KG1 (cell line): ENCODE data around the gene RBFOX1.

Experiments
- DNase-seq: peaks from one replicate; lab custom pipeline; 2025; lab: John Stamatoyannopoulos, UW

Gene RBFOX1

GRCh38 chr16:7689234-7689633, 356.6 kb downstream of the RBFOX1 start:
- no peak for DNase-seq

DNA sequence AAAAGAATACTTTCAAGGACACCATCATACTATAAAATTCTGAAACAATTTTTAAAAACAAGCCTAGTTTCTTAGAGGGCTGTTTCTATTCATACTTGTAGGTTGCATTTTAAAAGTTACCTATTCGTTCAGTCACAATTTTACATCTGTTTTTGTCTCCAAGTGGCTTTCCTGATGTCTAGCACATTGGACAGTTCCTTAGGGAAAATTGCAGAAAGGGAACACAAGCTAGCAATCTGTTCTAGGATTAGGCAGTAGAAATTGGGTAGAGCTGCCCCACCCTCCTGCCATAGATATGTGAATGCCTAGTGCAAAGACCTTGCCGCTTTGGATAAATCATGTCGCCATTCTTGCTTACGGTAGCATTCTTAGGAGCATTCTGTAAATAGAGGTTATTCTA, 358.9 kb downstream of the RBFOX1 start:
- no peak for DNase-seq

- DNase-seq, result no peak
Measured at GRCh38 chr16:7703672-7704071, 371.0 kb downstream of the RBFOX1 start.

- DNase-seq, result no peak
Measured at GRCh38 chr16:7705885-7706284, 373.2 kb downstream of the RBFOX1 start.

GRCh38 chr16:7709186-7709585, 376.5 kb downstream of the RBFOX1 start:
- DNase-seq, result no peak

DNA sequence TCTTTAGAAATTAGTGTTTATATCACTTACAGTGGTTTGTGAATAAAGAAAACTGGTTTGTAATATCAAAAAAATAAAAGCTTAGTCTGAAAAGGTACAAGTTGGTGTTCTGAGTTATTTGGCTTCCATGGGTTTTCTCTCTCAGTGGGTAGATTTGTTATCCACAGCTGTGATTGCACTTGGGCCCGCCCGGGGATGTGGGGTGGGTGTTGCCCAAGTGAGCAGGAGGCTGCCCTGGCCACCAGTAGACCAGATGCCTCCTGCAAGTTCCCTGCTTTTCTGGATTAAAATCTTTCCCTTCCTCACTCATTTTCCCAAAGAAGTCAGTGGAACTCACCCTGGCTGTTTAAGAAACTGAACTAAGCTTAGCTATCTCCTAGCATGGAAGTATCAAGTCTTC, 380.6 kb downstream of the RBFOX1 start:
- no peak for DNase-seq

DNA sequence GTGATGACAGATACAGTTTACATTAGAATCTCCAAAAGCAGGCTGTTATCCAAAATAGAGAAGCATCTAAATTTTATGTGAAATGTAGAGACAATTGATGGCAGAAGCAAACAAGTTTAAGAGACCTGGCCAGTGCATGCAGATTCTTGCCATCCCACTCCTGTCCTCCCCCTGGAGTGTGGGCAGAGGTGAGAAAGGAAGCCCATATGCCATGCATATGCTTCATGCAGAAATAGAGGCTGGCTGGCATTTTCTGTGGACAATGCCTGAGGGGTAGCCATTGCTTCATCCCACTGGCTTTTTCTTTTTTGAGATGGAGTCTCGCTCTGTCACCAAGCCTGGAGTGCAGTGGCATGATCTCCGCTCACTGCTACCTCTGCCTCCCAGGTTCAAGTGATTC, 382.1 kb downstream of the RBFOX1 start:
- DNase-seq, result no peak

DNA sequence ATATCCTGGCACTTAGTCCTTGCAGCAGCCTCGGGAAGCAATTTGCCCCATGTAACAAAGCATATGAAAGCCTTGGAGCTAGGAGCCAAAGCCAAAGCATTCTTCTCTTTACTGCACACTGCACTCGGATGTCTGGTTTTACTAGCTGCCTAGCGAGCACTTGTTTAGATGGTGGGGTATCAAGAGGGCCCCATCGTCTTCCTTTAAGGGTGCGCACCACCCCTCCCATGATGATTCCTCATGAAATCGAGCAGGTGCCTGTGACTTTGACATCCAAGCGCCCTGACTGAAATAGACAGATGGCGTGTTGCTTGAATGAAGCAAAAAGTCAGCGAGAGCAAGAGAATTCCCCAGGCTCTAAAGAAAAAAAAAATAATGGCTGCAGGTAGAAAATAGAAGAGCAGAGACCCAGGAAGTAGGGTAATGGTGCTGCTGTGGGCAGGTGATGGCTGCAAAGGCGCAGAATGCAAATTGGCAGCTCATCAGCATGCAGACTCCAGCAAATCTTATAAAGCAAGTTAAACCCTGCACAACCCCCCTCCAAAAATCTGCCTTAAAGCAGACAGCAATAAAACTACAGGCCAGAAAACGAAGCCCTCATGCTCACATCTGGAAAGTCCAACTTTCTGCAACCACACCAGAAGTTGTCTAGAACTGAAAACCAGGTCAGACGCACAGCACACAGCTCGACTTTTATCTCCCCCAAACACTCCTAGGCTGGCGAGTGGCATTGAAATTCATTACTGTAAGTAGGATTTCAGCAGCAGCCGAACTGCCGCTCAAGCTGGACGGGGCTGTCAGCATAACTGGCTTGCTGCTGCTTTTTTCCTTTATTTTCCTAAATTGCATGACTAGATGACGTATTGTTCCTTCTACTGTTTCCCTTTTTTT, 384.3 kb downstream of the RBFOX1 start:
- no peak for DNase-seq

DNA sequence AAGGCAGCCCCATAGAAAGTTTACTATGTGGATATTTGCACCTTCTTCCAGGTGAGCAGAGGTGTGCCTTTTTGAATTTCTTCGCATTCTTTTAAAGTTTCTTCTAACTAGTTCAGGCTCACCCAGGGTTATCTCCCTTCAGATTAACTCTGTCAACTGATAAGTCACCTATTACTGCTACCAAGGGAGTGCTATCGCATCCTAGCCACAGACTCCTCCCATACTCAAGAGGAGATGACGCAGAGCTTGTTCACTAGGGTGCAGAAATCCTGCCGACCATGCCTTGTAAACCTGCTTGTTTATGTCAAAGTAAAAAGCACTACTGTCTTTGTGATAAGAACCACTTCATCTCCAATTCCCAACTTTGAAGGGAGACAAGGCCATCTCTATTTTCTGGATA, 390.1 kb downstream of the RBFOX1 start:
- no peak for DNase-seq

- DNase-seq, result no peak
Measured at GRCh38 chr16:7731141-7731540, 398.5 kb downstream of the RBFOX1 start.

GRCh38 chr16:7736138-7736665, 403.6 kb downstream of the RBFOX1 start:
- no peak for DNase-seq

DNA sequence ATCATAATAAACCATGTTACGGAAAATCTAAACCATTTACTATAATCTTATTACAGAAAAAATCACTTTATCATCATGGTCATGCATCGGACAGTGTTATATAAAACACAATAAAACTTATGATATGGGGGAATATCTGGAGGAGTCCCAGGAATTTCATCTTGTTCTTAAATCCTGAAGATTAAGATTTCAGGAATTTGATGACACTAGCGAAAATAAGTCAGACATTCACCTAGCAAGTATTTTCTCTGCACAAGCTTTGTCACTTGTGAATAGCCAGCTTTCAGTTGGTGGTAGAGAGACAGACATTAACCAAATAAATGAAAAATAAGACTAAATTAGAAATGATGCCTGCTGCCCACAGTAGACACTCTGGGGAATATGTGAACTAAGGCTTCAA, 410.0 kb downstream of the RBFOX1 start:
- DNase-seq, result no peak

DNA sequence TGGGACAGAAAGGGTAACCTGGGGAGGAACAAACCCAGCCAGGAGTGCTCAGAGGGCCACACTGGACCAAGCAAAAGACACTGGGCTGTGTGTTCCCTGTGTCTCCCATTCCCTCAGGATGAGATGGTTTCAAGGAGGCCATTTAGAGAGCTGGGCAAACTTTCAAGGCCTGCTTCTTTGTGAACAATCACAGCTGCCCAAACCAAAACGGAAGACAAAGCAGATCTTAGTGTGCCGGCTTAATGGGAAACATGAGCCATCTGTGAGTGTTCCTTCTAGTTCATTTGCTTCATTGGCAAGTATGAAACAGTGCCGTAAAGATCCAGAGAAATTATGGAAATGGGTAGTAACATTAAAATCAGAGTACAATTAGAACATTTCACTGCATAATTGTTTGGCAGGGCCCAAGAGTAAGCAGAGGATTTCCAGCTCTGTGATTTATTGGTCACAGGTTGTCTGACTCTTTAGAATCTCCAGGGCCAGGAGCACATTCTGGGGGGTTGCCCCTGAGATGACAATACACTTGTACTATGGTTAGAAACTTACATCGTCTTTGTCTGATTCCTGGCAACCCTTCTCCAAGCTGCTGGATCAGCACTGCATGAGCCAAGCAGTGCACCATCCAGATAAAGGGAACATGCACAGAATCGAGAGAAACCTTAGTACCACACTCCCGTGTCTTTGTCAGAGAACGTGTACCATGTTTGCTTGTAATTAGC, 412.1 kb downstream of the RBFOX1 start:
- DNase-seq, result no peak

- no peak for DNase-seq
Measured at GRCh38 chr16:7745276-7745675, 412.6 kb downstream of the RBFOX1 start.

DNA sequence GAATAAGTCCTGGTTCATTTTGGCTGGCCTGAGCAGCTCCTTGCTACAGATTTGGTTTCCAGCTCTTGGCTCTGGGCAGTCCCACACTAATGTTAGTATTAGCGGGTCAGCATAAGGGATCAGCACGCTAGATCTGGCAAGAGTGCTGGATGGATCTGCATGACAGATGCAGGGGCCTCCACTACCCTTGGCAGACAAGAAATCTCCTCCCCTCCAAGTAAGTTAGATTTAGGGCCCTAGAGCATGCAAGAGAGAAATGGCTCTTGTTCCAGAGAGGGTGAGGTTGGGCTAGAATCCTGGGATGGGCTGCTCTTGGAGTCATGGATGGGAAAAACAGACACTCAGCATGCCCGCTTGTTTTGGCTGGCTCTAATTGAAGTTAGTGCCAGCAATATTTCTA, 414.3 kb downstream of the RBFOX1 start:
- no peak for DNase-seq

DNA sequence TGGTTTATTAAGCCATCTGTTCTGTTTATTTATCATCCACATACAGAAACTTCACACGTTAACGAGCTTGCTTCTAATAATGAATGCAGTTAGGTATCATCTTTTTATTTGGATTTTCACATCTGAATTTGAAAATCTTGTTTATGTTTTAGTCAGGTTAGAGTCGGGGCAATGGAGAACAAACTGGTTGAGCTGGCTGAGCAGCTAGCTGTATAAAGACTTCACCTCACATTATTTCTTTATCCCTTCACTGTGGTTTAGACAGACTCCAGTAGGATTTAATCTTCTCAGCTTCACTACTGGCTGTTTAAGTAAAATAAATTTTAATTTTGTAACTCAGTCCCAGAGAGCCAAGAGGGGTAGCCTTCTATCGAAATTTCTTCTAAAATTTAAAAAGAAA, 415.9 kb downstream of the RBFOX1 start:
- DNase-seq, result no peak

DNA sequence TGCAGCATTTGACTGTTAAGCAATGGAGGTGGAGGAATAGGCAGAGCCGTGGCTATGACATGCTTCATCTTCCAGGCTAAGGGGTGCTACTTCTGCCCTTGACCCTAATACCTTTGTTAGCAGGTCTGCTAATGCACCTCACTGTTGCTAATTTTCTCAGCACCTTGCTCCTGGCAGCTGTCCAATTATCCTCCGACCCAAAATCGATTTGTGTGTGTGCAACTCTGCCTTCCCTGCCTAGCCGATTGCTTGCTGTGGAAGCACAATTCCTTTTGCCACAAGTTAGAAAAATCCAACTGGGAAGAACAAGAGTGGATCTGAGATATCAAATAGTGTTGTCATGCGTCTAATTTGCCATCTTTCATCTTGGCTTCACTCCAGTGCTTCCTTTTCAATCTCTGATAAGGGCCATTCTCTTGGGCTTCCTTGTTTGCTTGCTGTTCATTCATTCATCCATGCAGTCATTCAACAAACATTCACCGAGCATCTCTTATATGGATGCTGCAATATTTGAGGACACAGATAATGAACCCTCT, 422.8 kb downstream of the RBFOX1 start:
- DNase-seq, result no peak
